ENCODE data around the gene DHRS2.
"Not testable (repeated sequence)": the region's sequence is repeated elsewhere in the genome, so short reads cannot be mapped to it uniquely, and the experiment has no call there.

The DHRS2 gene

DNA sequence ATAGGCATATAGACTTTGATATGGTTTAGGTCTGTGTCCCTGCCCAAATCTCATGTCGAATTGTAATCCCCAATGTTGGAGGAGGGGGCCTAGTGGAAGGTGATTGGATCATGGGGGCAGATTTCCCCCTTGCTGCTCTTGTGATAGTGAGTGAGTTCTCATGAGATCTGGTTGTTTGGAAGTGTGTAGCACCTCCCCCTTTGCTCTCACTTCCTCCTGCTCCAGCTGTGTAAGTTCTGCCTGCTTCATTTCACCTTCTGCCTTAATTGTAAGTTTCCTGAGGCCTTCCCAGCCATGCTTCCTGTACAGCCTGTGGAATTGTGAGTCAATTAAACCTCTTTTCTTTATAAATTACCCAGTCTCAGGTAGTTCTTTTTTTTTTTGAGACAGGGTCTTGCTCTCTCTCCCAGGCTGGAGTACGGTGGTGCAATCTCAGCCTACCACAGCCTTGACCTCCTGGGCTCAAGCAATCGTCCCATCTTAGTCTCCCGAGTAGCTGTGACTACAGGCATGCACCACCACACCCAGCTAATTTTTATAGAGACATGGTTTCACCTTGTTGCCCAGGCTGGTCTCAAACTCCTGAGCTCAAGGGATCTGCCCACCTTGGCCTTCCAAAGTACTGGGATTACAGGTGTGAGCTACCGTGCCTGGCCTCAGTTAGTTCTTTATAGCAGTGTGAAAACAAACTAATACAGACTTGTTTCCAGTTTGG is 1.3 kb upstream of the DHRS2 start:
- not testable (repeated sequence) for DNase-seq

DNA sequence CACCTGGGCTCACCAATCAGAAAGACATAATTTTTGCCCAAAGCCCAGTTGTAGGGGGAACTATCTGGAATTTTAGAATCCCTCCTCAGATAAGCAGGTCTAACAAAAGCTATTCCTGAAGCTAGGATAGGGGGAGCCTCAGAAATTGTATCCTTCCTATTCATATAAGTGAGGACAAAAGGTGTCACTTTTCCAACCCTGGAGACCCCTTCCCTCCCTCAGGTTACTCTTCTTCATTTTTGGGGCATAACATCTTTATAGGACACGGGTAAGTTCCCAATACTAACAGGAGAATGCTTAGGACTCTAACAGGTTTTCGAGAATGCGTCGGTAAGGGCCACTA is 1.1 kb downstream of the DHRS2 start:
- not testable (repeated sequence) for DNase-seq

DNA sequence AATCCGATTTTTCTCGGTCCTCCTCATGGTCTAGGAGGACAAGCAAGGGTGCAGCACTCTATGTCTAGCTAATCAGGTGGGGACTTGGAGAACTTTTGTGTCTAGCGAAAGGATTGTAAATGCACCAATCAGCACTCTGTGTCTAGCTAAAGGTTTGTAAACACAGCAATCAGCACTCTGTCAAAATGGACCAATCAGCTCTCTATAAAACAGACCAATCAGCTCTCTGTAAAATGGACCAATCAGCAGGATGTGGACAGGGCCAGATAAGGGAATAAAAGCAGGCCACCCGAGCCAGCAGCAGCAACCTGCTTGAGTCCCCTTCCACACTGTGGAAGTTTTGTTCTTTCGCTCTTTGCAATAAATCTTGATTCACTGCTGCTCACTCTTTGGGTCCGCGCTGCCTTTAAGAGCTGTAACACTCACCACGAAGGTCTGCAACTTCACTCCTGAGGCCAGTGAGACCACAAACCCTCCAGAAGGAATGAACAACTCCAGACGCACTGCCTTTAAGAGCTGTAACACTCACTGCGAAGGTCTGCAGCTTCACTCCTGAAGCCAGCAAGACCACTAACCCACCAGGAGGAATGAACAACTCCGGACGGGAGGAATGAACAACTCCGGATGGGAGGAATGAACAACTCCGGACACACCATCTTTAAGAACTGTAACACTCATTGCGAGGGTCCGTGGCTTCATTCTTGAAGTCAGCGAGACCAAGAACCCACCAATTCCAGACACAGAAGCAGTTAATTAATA is 1.7 kb downstream of the DHRS2 start:
- not testable (repeated sequence) for DNase-seq

DNA sequence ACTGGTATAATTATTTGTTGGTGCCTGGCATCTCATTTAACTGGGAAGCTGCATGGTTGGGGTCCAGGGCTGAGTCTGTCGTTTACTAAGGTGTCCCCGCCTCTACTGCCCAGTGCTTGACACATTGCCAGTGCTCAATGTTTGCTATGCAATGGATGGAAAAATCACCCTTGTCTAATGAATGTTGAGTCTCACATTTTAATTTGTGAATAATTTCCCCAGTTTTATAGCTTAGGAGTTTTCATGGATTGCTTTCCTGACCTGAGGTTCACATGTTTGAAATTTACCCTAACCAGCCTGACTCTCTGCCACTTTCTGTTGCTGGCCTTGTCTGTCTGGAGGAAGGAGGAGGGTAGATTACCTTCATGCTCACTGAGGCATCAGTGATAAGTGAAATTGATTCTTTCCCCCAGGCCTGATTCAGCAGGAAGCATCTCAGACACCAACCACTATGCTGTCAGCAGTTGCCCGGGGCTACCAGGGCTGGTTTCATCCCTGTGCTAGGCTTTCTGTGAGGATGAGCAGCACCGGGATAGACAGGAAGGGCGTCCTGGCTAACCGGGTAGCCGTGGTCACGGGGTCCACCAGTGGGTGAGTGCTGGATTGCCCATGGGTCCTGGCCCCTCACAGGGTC is 2.4 kb downstream of the DHRS2 start:
- no peak for DNase-seq

DNA sequence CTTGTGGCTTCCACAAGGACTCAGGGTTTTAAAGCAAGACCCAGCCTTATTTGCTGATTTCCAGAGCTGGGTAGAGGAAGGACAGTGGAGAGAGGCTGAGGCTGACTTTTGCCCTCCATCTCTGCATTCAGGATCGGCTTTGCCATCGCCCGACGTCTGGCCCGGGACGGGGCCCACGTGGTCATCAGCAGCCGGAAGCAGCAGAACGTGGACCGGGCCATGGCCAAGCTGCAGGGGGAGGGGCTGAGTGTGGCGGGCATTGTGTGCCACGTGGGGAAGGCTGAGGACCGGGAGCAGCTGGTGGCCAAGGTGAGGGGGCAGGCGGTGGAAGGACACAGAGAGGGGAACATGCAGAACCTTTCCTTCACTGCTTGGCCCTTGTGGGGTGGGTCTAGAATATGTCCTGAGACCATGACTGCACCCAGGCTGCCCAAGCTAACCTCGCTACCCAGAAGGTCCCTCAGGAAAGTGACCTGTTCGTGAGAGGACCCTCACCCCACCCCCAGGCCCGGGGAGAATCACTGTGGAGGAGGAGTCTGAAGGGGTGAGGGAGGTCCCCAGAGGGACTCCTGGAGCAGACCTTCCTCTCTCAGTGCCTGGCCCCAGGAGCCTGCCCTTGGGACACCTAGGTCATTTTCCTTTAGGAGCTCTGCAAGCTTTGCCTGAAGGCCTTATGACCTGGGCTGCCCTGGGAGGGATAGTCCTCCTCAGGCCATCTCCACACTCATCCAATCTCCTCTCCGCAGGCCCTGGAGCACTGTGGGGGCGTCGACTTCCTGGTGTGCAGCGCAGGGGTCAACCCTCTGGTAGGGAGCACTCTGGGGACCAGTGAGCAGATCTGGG is 3.1 kb downstream of the DHRS2 start:
- DNase-seq = no peak

DNA sequence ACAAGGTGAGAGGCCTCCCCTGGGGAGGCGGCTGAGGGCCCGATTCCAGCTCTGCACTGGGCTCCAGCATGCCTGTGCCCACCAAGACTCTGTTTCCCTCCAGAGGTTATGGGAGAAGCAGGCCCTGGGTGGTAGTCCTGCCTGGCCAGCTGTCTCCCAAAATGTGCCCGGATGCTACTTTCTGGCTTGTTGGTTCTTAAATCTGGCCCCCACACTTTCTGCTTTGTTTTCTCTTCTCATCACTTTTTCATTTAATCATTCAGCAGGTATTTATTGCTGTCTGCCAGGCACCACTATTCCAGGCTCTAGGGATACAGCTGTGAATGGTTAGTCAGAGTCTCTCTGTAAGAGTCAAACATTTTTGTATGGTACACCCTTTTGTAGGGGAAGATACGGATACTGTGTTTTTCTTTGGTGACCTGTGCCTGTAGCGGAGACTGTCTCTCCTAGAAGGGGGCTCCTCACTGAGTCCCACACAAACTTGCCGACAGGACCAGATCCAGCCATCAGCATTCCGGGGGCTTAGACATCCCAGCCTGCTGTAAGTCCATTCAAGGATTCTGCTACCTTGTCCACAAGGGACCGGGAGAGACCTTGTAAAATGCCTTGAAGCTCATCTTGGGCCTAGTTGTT is 3.8 kb downstream of the DHRS2 start:
- DNase-seq = no peak

DNA sequence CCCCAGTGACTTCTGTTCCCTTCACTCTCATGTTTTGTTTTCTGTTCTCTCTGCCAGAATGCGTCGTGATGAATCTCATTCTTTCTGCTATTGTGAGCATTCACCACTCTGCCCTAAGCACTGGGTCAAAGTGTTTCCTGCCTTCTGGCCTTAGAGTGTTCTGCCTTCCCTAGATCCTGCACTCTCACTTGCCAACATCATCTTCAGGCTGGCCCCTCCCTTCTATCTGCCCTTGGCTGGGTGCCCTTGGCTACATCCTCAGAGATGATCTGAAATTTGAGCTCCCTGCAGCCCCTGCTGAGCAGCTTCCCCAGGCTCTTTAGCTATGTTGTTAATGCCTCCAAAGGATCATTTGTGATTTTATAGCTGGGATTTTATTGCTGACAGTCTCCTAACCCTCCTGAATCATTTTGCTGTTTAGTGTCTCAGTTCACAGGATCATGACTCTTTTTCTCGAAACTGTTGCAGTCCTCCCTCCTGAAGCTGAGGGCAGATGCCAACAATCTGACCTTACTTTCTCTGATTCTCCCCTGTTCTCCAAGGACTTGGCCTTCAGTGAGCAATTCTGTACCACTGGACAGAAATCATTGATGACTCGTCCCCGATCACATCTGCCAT is 4.5 kb downstream of the DHRS2 start:
- no peak for DNase-seq

DNA sequence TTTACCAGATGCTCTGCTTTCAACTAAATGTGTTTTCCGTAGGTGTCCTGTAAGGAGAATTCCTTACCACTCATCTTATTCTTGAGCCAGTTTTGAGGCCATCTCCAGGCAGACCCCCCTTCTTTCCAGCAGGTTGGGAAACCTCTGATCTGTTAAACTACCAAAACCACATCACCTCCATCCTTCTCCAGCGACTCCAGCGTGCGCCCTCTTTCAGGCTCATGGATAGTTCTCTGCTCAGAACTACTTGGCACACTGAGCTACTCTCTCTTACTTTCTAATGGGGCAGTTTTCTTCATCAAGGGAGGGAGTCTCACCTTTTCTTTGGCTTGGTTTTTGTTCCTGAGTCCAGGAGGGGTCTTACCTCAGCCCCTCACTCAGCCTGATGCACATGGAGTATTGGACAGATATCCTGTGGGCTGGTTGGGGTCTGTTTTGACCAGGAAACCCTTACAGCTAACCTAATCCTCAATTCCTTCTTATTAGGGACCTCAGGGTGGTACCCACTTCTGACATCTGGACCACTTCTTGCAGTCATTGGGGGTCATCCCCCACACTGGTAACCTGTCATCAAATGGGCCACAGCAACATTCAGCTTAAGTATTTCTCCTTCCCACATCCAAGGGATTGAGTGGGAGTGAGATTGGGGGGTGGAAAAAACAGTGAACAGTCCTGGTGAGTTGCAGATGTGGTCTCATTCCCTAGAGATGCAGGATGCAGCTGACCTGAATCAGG is 5.2 kb downstream of the DHRS2 start:
- no peak for DNase-seq

DNA sequence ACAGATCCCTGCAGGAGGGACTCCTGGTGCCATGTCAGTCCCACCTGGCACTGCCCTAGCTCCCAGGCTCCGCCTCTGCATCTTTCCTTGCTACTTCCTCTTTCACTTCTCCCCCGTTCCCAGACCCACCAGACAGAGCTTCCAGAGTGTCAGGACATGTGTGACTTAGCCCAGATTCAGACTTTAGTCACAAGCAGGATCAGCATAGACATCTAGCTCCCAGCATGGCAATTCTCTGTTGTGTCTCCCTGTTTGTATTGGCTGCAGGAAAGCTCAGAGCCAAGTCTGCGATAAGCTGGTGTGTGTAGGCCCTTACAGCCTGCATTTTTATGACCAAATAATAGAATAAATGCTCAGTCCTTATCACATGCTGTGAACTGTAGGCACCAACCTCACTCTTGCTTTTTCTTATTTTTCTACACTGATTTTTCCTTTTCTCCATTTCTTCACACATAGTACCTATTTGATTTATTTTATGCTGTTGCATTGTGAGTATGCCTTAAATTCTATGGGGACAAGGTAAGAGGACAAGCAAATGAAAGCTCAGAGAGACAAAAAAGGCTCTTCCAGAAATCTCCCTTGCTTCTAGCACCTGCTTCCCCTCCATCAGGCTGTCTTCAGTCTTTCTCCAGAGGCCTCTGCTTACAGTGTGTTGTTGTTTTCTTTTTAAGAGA is 5.9 kb downstream of the DHRS2 start:
- DNase-seq = no peak

DNA sequence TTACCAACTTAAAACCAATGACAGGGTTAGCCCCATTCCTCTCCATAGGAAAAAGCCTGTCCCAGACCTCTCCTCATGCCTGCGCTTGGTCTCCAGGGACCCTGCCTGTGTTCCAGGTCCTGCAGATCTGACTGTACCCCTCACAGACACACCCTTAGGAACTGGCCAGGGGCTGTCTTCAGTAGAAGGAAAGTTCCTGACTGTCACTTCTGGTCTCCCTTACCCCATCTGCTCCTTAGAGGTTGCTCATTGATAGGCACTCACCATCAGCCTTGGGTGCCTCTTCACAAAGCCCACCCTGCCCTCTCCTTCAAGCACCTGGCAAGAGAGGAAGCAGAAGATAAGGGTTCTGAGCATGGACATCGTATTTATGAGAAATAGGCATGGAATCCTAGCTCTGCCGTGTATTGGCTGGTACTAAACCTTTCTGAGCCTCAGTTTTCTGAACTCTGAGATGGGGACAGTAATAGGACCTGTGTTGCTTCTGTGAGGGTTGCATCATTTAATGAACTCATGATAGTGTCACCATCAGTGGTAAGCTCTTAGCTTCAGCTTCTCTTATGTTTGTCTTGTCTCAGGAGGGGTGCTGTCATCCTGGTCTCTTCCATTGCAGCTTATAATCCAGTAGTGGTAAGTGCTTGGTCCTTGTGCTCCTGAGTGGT is 7.5 kb downstream of the DHRS2 start:
- DNase-seq = no peak

DNA sequence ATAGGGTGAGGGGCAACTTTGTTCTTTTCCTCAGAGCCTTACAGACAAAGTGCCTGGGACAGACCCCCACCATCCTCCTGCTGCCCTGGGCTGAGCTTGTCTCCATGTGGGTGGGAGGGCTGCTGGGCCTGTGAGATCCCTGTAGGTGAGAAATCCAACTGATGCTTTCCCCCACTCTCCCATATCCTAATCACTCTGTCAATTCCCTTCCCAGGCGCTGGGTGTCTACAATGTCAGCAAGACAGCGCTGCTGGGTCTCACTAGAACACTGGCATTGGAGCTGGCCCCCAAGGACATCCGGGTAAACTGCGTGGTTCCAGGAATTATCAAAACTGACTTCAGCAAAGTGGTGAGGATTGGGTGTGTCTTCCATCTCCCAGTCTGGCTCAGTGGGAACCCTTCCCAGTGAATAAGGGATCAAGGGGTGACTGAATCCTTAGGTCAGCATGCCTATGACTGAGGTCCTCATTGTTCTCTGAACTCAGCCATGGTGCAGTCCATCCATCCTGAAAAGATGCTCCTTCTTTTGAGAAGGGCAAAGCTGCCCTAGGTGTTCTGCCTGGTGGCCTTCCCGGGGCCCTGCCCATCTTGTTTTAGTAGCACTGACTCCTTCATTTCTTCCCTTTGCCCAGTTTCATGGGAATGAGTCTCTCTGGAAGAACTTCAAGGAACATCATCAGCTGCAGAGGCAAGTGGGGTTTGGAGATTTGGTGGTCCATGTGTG is 8.2 kb downstream of the DHRS2 start:
- DNase-seq = no peak

DNA sequence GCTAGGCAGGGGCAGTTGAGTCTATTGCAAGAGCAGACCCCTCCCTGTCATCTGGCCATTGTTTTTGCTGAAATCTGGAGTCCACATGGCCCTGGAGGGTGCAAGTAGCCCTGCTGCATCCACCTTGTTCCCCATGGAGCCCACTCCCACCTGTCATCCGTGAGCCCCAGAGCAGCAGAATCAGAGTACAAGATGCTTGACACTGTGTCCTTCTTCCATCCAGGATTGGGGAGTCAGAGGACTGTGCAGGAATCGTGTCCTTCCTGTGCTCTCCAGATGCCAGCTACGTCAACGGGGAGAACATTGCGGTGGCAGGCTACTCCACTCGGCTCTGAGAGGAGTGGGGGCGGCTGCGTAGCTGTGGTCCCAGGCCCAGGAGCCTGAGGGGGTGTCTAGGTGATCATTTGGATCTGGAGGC is 8.8 kb downstream of the DHRS2 start:
- DNase-seq = no peak

DNA sequence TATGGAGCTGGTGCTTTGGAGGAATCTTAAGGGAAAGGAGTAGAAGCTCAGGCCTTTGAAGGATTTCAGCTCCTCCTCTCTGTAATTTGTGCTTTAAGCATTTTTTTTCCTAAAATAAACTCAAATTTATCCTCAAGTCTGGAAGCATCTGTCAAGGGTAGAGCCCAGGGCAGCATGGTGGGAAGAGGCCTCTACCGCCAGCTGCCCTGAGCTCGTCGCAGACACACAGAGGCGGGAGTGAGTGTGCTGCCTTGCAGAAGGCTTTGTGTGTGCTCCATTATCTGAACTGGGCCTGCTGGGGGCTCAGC is 9.3 kb downstream of the DHRS2 start:
- no peak for DNase-seq

DNA sequence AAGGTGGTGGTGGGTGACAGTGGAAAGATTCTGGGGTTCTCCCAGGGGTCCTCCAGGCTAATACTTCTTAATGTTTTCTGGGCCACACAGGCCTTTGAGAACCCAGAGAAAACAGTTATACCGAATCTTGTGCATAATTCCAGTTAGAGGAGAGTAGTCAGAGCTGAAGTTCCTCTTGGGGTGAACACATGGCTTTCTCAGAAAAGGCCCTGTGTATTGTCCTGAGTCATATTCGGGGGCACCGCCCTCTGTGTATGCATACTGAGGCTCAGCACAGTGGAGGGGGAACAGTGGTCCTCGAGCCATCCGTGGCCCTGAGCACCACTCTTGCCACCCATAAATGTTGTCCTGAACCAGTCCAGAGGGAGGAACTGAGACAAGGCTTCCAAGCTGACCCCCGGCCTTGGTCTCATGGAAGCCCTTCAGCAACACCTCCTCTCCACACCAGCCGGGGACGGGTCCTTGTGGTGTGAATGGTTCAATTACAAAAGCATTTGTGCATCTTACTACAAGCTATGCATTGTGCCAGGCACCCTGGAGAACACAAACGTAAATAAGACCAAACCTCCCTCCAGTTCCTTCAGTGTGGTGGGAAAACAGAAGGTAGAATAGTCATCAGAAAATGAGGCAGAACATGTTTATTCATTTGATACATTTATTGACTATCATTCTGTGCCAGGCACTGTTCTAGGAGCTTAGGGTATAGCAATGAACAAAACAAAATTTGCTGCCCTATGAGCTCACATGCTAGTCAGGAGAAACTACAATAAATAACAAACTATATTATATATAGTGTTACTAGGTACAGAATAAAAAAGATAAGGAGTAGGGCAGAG is 9.9 kb downstream of the DHRS2 start:
- DNase-seq = no peak

DNA sequence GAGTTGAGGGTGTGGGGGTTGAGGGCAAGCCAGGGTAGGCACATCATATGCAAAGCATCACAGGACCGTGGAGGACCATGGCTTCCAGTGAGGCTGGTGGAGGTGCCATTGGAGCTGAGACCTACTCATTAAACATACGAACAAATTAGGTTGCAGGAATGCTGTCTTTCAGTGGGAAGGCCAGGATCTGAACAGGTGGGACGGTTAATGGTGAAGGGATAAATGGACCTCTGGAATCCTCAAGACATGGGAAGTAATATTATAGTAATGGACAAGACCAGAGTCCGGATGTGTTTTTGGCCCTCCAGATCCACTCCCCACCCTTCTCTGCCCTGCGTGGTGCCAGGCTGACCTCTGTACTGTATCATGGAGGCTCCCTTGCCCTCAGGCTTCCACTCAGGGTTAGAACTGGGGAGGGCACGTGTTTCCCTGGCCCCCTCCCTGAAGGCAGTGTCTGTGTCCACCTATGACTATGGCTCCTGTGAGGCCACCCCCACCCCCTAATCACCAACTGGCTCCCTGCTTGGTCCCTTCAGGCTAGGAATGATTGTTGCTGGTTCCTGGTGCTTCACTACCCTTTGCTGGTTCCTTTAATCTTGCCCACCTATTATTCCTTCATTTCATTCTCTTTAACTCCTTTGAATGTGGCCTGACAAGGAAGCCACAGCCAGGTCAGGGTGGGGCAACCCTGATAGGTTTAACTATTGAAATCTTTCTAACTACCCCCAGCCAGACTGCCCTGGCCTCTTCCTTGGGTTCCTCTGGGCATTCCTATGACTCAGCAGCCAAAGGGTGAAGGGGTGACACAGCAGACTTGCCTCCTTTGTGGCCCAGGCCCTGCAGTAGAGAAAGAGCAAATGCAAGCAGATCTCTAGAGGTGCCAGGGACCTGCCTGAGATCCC is 10.7 kb downstream of the DHRS2 start:
- no peak for DNase-seq

DNA sequence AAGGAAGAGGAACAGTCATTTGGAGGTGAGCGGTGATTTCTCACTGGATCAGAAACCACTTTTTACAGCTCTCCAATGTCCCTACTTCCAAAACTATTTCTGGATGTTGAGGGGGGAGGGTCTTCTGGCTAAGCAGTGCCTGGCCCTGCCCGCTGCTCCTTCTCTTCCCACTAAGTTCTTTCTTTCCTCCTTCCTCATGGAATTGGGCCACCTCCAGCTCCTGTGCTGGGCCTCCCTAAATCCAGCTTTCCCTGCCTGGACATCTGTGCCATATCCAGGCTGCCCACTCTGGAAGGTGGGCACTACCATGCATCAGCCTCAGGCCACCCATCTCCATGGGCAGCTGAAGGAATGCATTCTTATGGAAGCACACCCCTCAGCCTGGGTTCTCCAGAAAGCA is 11.5 kb downstream of the DHRS2 start:
- DNase-seq = no peak

DNA sequence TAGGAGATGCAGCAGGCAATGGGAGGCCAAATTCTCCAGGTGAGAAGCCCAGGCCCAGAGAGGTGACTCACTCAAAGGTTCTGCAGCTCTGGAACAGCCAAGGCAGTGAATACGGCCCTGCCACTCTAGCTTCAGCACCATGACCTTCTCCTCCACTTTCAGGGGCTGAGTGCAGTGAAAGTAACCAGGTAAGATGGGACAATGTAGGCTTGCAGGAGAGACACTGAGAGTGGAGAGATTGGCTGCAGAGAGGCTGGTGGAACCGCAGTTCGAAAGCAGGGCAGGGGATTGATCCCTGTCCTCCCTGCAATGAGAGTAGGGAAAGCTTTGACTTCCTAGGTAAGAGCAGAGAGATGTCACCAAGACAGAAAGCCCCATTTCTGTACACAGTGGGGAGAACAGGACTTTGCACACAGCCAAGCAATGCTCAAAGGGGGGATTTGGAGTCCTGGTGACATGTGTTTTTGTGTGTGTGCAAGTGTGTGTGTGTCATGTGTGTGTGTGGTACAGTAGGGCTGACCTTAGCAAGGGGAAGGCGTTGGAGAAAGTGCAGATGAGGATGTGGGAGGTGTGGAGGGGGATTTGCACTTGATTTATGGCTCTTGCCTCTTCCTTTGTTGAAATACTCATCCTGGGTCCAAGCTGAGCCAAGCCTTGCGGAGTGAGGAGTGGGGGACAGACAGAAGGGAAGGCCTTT is 12.7 kb downstream of the DHRS2 start:
- no peak for DNase-seq

Measured in activated CD4-positive, alpha-beta T cell treated with anti-CD3 and anti-CD28 coated beads for 1 hour (primary cell).